ENCODE data around the gene WDR64.
A peak's percentile ranks its signal among the peaks of the same experiment; 100 is the strongest.

Gene WDR64

DNA sequence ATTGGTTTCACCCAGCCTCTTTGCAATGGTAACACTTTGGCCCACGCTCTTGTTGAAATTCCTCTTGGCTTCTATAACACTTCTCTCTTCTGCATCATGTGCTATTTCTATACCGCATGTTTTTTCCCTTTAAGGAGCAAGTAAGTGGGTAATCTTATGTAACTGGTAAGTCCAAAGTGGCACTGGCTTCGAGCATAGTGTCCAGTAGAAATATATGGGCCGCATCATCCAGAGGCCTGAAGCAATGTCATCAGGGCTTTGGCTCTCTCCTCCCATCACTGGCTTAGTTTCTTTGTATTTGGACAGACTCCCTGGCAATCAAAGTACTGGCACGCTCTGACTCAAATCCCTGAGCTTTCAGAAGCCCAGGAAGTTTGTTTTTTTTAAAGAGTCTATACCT, 29.4 kb upstream of the WDR64 start:
- H3K27ac ChIP-seq: no peak overlapping the region
- no peak for TF ChIP-seq CTCF (conservative IDR thresholded peaks at IDR 0.05)

DNA sequence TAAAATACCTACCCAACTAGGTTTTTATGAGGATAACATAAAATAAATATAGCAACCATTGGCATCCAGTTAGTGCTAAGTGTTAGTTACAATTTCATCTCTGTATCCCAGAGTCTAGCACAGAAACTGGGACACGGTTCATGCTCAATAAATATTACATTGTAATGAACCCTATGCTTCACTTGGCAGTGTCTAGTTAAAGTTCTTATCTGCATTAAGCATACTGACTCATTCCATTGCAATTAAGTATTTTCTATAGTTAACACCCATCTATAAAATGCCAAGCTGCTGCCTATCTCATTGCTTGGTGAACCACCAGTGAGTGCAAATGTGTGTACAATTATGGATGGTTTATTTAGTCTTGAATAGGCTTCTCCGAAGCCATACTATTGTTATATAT, 27.1 kb upstream of the WDR64 start:
- TF ChIP-seq CTCF (conservative IDR thresholded peaks at IDR 0.05): no peak
- H3K27ac ChIP-seq: no peak overlapping the region

GRCh38 chr1:241627453-241628259, 24.4 kb upstream of the WDR64 start:
- no peak overlapping the region for H3K27ac ChIP-seq
- TF ChIP-seq CTCF (conservative IDR thresholded peaks at IDR 0.05): peak; percentile 79

GRCh38 chr1:241630005-241630404, 22.1 kb upstream of the WDR64 start:
- no peak for TF ChIP-seq CTCF (conservative IDR thresholded peaks at IDR 0.05)
- H3K27ac ChIP-seq: no peak overlapping the region

DNA sequence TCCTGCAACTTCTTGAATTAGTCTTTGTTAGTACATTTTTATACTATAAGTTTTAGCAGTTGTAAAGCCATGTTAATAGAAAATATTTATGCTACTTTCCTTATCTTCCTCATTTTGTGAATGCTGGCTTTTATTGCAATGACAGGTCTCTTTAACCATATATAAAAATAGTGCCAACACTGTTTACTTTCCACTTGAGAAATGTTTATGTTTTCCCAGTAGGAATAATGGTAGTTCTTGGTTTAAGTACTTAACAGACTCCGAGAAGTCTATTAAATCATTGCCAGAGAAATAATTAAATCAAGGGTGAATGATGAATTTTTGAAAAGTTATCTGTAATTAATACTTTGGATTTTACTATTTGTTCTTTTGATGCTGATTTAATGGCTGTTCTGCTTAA, 21.6 kb upstream of the WDR64 start:
- no peak overlapping the region for H3K27ac ChIP-seq
- TF ChIP-seq CTCF (conservative IDR thresholded peaks at IDR 0.05): no peak

DNA sequence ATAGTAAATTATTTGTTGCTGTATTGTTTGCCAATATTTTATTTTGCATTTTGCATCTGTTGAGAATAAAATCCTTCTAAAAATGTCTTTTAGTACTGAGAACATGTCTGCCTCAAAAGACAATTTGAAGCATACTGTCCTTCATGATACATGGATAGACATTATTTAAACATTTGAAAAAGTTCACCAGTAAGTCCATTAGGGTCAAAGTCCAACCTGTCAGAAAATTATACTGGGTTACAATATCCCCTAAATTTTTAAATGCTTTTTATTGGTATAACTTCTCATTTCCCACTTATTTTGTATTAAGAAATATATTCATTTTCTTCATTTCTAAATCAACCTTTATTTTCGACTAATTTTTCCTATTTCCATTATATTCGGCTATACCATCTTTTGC, 21.2 kb upstream of the WDR64 start:
- no peak overlapping the region for H3K27ac ChIP-seq
- TF ChIP-seq CTCF (conservative IDR thresholded peaks at IDR 0.05): no peak

GRCh38 chr1:241631674-241632073, 20.4 kb upstream of the WDR64 start:
- no peak overlapping the region for H3K27ac ChIP-seq
- TF ChIP-seq CTCF (conservative IDR thresholded peaks at IDR 0.05): no peak
